Stimulated activated CD8-positive, alpha-beta memory T cell treated with anti-CD3 and anti-CD28 coated beads, Interleukin-4, amount 100 ng/mL, for 48 hours (primary cell): ENCODE measurements around the gene BIRC7.
"Not testable (repeated sequence)": the region's sequence is repeated elsewhere in the genome, so short reads cannot be mapped to it uniquely, and the experiment has no call there.

Experiments
- DNase-seq: peaks from one replicate; pipeline ENCODE4 v3.0.0-alpha.2; 2020

Gene BIRC7

GRCh38 chr20:63208346-63208909 is 27.3 kb upstream of the BIRC7 start:
- no peak for DNase-seq

GRCh38 chr20:63210011-63210605 is 25.6 kb upstream of the BIRC7 start:
- no peak for DNase-seq

GRCh38 chr20:63212393-63212730 is 23.3 kb upstream of the BIRC7 start:
- no peak for DNase-seq

- DNase-seq = no peak
These were observed 22.9 kb upstream of the BIRC7 start for GRCh38 chr20:63212792-63213191.

GRCh38 chr20:63214514-63214913 is 21.2 kb upstream of the BIRC7 start:
- DNase-seq = no peak

GRCh38 chr20:63215101-63216040 is 20.3 kb upstream of the BIRC7 start:
- DNase-seq = peak; percentile 43

GRCh38 chr20:63216041-63216848 is 19.5 kb upstream of the BIRC7 start, which contains the start of gene YTHDF1:
YTHDF1 (minus strand) TSS chr20:63216131; CDS start chr20:63215892, 239 bp downstream.
- DNase-seq = peak; percentile 97

GRCh38 chr20:63216849-63217471 is 18.7 kb upstream of the BIRC7 start:
- no peak for DNase-seq

- DNase-seq = no peak
These were observed 18.0 kb upstream of the BIRC7 start for GRCh38 chr20:63217706-63218105.

- DNase-seq = no peak
These were observed 16.8 kb upstream of the BIRC7 start for GRCh38 chr20:63218701-63219446.

- DNase-seq = no peak
These were observed 16.3 kb upstream of the BIRC7 start for GRCh38 chr20:63219447-63219821.

- no peak for DNase-seq
These were observed 15.7 kb upstream of the BIRC7 start for GRCh38 chr20:63219866-63220521.

GRCh38 chr20:63220696-63221399 is 14.9 kb upstream of the BIRC7 start:
- no peak for DNase-seq

- DNase-seq = not testable (repeated sequence)
These were observed 14.2 kb upstream of the BIRC7 start for GRCh38 chr20:63221400-63222053.

GRCh38 chr20:63222541-63222940 is 13.2 kb upstream of the BIRC7 start:
- no peak for DNase-seq

GRCh38 chr20:63223121-63223825 is 12.4 kb upstream of the BIRC7 start:
- DNase-seq = peak; percentile 66

GRCh38 chr20:63223826-63224207 is 11.9 kb upstream of the BIRC7 start:
- DNase-seq = no peak

GRCh38 chr20:63224412-63225081 is 11.2 kb upstream of the BIRC7 start:
- no peak for DNase-seq

GRCh38 chr20:63225082-63225454 is 10.6 kb upstream of the BIRC7 start:
- DNase-seq = no peak
